GM18517 (cell line): ENCODE measurements around the gene DNAJC27.

ENCODE experiments used
- ATAC-seq: cut with Tn5 transposase; IDR thresholded peaks from one replicate; pipeline ENCODE4 v1.9.1; 2021; ENCODE audit warnings: mild to moderate bottlenecking, moderate library complexity; ENCODE audit not compliant: unreplicated experiment

DNAJC27 gene

GRCh38 chr2:24926602-24927252 lies 45.0 kb downstream of the DNAJC27 start:
- ATAC-seq = no peak

GRCh38 chr2:24926220-24926601 lies 45.5 kb downstream of the DNAJC27 start:
- ATAC-seq = no peak

GRCh38 chr2:24925815-24926214 lies 45.9 kb downstream of the DNAJC27 start:
- ATAC-seq = no peak

- ATAC-seq = no peak
These were observed 47.0 kb downstream of the DNAJC27 start for GRCh38 chr2:24924732-24925131.

- ATAC-seq = no peak
These were observed 47.5 kb downstream of the DNAJC27 start for GRCh38 chr2:24924266-24924665.

- no peak for ATAC-seq
These were observed 48.6 kb downstream of the DNAJC27 start for GRCh38 chr2:24923106-24923505.

GRCh38 chr2:24922556-24922955 lies 49.2 kb downstream of the DNAJC27 start:
- ATAC-seq = no peak

GRCh38 chr2:24920809-24921441 lies 50.8 kb downstream of the DNAJC27 start:
- no peak for ATAC-seq

GRCh38 chr2:24920098-24920808 lies 51.5 kb downstream of the DNAJC27 start, which contains the start of gene ADCY3:
Gene ADCY3, minus strand, starts transcription at chr2:24920237. Its CDS starts 1,250 bp downstream, at chr2:24918987.
- no peak for ATAC-seq

- ATAC-seq = no peak
These were observed 52.2 kb downstream of the DNAJC27 start for GRCh38 chr2:24919506-24920097.

- no peak for ATAC-seq
These were observed 52.7 kb downstream of the DNAJC27 start for GRCh38 chr2:24919037-24919505.

GRCh38 chr2:24918326-24919036 lies 53.3 kb downstream of the DNAJC27 start:
- no peak for ATAC-seq

GRCh38 chr2:24917731-24918325 lies 53.9 kb downstream of the DNAJC27 start:
- ATAC-seq = no peak

- ATAC-seq = peak; percentile 44
These were observed 54.7 kb downstream of the DNAJC27 start for GRCh38 chr2:24917086-24917485.

- ATAC-seq = no peak
These were observed 56.0 kb downstream of the DNAJC27 start for GRCh38 chr2:24915796-24916195.

GRCh38 chr2:24915175-24915574 lies 56.6 kb downstream of the DNAJC27 start:
- ATAC-seq = no peak

GRCh38 chr2:24914713-24915112 lies 57.0 kb downstream of the DNAJC27 start:
- ATAC-seq = no peak

- ATAC-seq = no peak
These were observed 57.8 kb downstream of the DNAJC27 start for GRCh38 chr2:24913911-24914310.

GRCh38 chr2:24912986-24913385 lies 58.8 kb downstream of the DNAJC27 start:
- ATAC-seq = no peak

- ATAC-seq = no peak
These were observed 59.2 kb downstream of the DNAJC27 start for GRCh38 chr2:24912523-24912922.
